ENCODE measurements around the gene AFF3.

DNA sequence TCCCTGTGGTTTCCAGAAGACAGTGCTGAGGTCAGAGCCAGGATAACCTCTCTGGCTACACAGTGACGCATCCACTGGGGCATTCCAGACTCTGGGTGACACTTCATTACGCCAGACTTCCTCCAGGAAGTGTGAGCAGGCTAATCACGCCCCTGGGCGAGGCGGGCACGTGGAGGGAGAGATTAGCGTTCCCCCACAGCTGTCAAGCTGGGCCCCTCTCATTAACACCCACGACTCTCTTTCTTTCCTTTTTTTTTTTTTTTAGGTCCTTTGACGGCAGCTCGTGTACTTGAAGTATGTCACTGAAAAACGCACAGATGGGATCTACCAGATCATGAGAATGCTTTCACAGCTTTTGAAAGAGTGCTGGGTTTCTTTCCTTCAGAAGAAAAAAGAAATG is 274.6 kb downstream of the AFF3 start:
- no peak for TF ChIP-seq CTCF (IDR thresholded peaks at IDR 0.05)
- TF ChIP-seq EP300 (IDR thresholded peaks at IDR 0.05) = no peak

All from stomach (tissue), 4 donors.